MCF 10A (cell line): ENCODE data around the gene TANGO6. TPM values are rescaled to one million over a fixed set of nuclear protein-coding genes. Genes with fewer than 3 reads are reported as not detected.
A peak's percentile ranks its signal among the peaks of the same experiment; 100 is the strongest.
"Not testable (repeated sequence)": the region's sequence is repeated elsewhere in the genome, so short reads cannot be mapped to it uniquely, and the experiment has no call there.

ENCODE experiments used
- BruUV-seq: library from RNA; stranded (reverse); fragments of 400-500 nt; replicated peaks from 2 replicates; lab custom pipeline; 2021; lab: Mats Ljungman, UMichigan
- CTCF ChIA-PET: fragments of 300-600 bp; sonication (Branson Sonifier 250); formaldehyde crosslinking; extraction: SDS; loops from one replicate; lab custom pipeline; 2021; ENCODE audit warnings: antibody characterized with exemption, inconsistent platforms; lab: Yijun Ruan, JAX
- POLR2A ChIA-PET: fragments of 300-600, 350-650 bp; sonication (Branson Sonifier 250); formaldehyde crosslinking; extraction: SDS; loops from one replicate; lab custom pipeline; 2020; ENCODE audit warnings: antibody characterized with exemption, inconsistent platforms; lab: Yijun Ruan, JAX
- DNase-seq: peaks from one replicate; pipeline ENCODE4 v3.0.0-alpha.2; 2018; ENCODE audit not compliant: unreplicated experiment
- H3K27ac Mint-ChIP-seq: one replicate; pipeline ENCODE4 v1.8.0; 2022; ENCODE audit warnings: mild to moderate bottlenecking, low read depth, mixed read lengths; ENCODE audit not compliant: unreplicated experiment
- H3K27me3 Mint-ChIP-seq: one replicate; pipeline ENCODE4 v1.8.0; 2022; ENCODE audit warnings: mixed read lengths; ENCODE audit not compliant: insufficient read depth, unreplicated experiment
- H3K36me3 Mint-ChIP-seq: one replicate; pipeline ENCODE4 v1.8.0; 2022; ENCODE audit warnings: mild to moderate bottlenecking, moderate library complexity, mixed read lengths; ENCODE audit not compliant: insufficient read depth, unreplicated experiment
- H3K4me1 Mint-ChIP-seq: one replicate; pipeline ENCODE4 v1.8.0; 2022; ENCODE audit warnings: mixed read lengths; ENCODE audit not compliant: insufficient read depth, unreplicated experiment
- H3K4me3 Mint-ChIP-seq: one replicate; pipeline ENCODE4 v1.8.0; 2022; ENCODE audit warnings: mild to moderate bottlenecking, moderate library complexity, mixed read lengths; ENCODE audit not compliant: unreplicated experiment
- H3K9me3 Mint-ChIP-seq: one replicate; pipeline ENCODE4 v1.8.0; 2022; ENCODE audit warnings: mixed read lengths; ENCODE audit not compliant: unreplicated experiment
- intact Hi-C: fragments of 100-400 bp; cut with micrococcal nuclease; formaldehyde crosslinking; loops from 2 replicates; pipeline ENCODE4 v1.14.1; 2022
- total RNA-seq: library from RNA; stranded (reverse); gene quantifications from 2 replicates; pipeline ENCODE4 v1.2.3, GENCODE V29; 2022
- TF ChIP-seq, protein P1 (sequence below): fragments of 200-600 bp; IDR thresholded peaks from one replicate; pipeline ENCODE4 v1.8.0; 2022; ENCODE audit warnings: antibody characterized with exemption, mild to moderate bottlenecking; ENCODE audit not compliant: unreplicated experiment

TANGO6 gene
- total RNA-seq, 1 experiment from 2014 or later = 21.8 TPM

- H3K4me1 Mint-ChIP-seq = no peaks in the 10 kb centered on the region
- POLR2A ChIA-PET = interaction anchor here (1.6 kb wide), 1 partner anchor 224 kb away, joined by 3 read pairs; no protein-coding TSS in a partner anchor
- CTCF ChIA-PET = interaction anchor here (0.8 to 7.7 kb wide), 4 partner anchors 13 to 598 kb away, joined by 3 to 110 read pairs (median 80); partner anchors contain the start of gene TANGO6
- no peaks in the 10 kb centered on the region for H3K27me3 Mint-ChIP-seq
- DNase-seq = no peak
- TF ChIP-seq, protein P1, sequence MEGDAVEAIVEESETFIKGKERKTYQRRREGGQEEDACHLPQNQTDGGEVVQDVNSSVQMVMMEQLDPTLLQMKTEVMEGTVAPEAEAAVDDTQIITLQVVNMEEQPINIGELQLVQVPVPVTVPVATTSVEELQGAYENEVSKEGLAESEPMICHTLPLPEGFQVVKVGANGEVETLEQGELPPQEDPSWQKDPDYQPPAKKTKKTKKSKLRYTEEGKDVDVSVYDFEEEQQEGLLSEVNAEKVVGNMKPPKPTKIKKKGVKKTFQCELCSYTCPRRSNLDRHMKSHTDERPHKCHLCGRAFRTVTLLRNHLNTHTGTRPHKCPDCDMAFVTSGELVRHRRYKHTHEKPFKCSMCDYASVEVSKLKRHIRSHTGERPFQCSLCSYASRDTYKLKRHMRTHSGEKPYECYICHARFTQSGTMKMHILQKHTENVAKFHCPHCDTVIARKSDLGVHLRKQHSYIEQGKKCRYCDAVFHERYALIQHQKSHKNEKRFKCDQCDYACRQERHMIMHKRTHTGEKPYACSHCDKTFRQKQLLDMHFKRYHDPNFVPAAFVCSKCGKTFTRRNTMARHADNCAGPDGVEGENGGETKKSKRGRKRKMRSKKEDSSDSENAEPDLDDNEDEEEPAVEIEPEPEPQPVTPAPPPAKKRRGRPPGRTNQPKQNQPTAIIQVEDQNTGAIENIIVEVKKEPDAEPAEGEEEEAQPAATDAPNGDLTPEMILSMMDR = no peak
- BruUV-seq = no TSS peak
- H3K9me3 Mint-ChIP-seq = no peaks in the 10 kb centered on the region
- H3K4me3 Mint-ChIP-seq = no peak overlapping the region
- H3K36me3 Mint-ChIP-seq = peaks cover 33% of the 10 kb centered on the region
- no peak overlapping the region for H3K27ac Mint-ChIP-seq
- intact Hi-C loops = loop anchor here (5.0 kb wide), 1 partner anchor 599 kb away; no protein-coding TSS in a partner anchor
Measured at GRCh38 chr16:69126221-69126620, 282.9 kb downstream of the TANGO6 start.

DNA sequence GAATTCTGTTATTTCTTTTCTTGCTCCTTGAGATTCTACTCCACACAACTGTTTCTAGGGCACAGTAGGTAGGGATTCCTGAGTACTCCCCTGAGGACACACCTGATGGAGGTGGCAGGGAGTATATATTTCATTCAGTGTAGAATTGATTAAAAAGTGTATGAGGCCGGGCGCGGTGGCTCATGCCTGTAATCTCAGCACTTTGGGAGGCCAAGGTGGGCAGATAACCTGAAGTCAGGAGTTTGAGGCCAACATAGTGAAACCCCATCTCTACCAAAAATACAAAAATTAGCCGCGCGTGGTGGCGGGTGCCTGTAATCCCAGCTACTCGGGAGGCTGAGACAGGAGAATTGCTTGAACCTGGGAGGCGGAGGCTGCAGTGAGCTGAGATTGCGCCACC lies 283.5 kb downstream of the TANGO6 start:
- H3K9me3 Mint-ChIP-seq, DNase-seq, H3K4me3 Mint-ChIP-seq, POLR2A ChIA-PET, H3K4me1 Mint-ChIP-seq, H3K27me3 Mint-ChIP-seq, H3K27ac Mint-ChIP-seq, BruUV-seq: not testable (repeated sequence)
- H3K36me3 Mint-ChIP-seq = peaks cover 36% of the 10 kb centered on the region
- CTCF ChIA-PET = interaction anchor here (2.2 kb wide), 1 partner anchor 225 kb away, joined by 7 read pairs; no protein-coding TSS in a partner anchor
- intact Hi-C loops = loop anchor here (5.0 kb wide), 1 partner anchor 600 kb away; no protein-coding TSS in a partner anchor

- H3K27me3 Mint-ChIP-seq = no peaks in the 10 kb centered on the region
- H3K36me3 Mint-ChIP-seq = peaks cover 33% of the 10 kb centered on the region
- intact Hi-C loops = loop anchor here (5.0 kb wide), 1 partner anchor 601 kb away; no protein-coding TSS in a partner anchor
- H3K9me3 Mint-ChIP-seq = no peaks in the 10 kb centered on the region
- BruUV-seq = no TSS peak
- CTCF ChIA-PET = interaction anchor here (0.9 to 2.2 kb wide), 3 partner anchors 11 to 226 kb away, joined by 3 to 7 read pairs (median 4); no protein-coding TSS in a partner anchor
- TF ChIP-seq, protein P1 = no peak
- peaks cover 6% of the 10 kb centered on the region for H3K4me1 Mint-ChIP-seq
- no peak for DNase-seq
- H3K27ac Mint-ChIP-seq = no peak overlapping the region
- no peak overlapping the region for H3K4me3 Mint-ChIP-seq
- POLR2A ChIA-PET = interaction anchor here (0.8 kb wide), 1 partner anchor 225 kb away, joined by 3 read pairs; no protein-coding TSS in a partner anchor
Measured at GRCh38 chr16:69127966-69128510, 284.7 kb downstream of the TANGO6 start.

DNA sequence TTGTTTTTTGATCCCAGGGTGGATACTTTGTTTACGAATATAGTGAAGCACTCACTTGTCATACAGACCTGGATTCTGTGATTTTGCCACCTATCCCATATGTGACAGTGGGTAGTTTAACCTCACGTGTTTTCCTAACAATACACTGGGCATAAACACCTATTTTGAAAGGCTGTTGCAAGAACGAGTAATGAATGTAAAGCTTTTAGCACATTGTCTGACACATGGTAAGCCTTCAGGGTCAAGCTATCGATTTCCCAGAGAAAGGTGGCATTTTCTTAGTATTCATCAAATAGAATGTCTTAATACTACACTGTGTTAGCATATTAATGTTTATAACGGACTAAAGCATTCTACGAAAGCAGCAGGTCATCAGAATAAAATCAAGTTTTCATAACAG lies 287.1 kb downstream of the TANGO6 start:
- BruUV-seq = no TSS peak
- intact Hi-C loops = no loop called here
- H3K27me3 Mint-ChIP-seq = no peaks in the 10 kb centered on the region
- H3K4me3 Mint-ChIP-seq = peak overlapping the region; percentile 87
- peaks cover 42% of the 10 kb centered on the region for H3K36me3 Mint-ChIP-seq
- no peak overlapping the region for H3K27ac Mint-ChIP-seq
- H3K4me1 Mint-ChIP-seq = peaks cover 20% of the 10 kb centered on the region
- TF ChIP-seq, protein P1 = no peak
- no peak for DNase-seq
- no peaks in the 10 kb centered on the region for H3K9me3 Mint-ChIP-seq
- ChIA-PET CTCF (interaction anchor here (0.7 to 2.2 kb wide), 4 partner anchors 17 to 283 kb away, joined by 3 to 12 read pairs (median 8); no protein-coding TSS in a partner anchor), POLR2A (interaction anchor here (0.8 to 1.7 kb wide), 6 partner anchors 9 to 287 kb away, joined by 3 to 8 read pairs (median 4); partner anchors contain the start of genes HAS3 and TANGO6)
